HepG2 (cell line): Measurements from ENCODE around the gene STAT6. TPM values are rescaled to one million over a fixed set of nuclear protein-coding genes. Genes with fewer than 3 reads are reported as not detected.
A peak's percentile ranks its signal among the peaks of the same experiment; 100 is the strongest.

ENCODE experiments used
- DNMT3B ChIP-seq: conservative IDR thresholded peaks from 2 replicates; pipeline ENCODE4 v1.6.1; 2016; ENCODE audit warnings: missing biosample characterization, control low read depth
- GATAD1 ChIP-seq: IDR thresholded peaks from 2 replicates; pipeline ENCODE4 v1.6.1; 2016; ENCODE audit warnings: missing genetic modification reagents, missing compliant biosample characterization
- GTF3A ChIP-seq: sonication (generic); formaldehyde crosslinking; conservative IDR thresholded peaks from 2 replicates; pipeline ENCODE4 v1.4.0; 2020; ENCODE audit warnings: mild to moderate bottlenecking, missing genetic modification reagents
- HHEX ChIP-seq: IDR thresholded peaks from 2 replicates; pipeline ENCODE4 v1.6.1; 2016; ENCODE audit warnings: control low read depth
- HMG20A ChIP-seq: IDR thresholded peaks from 2 replicates; pipeline ENCODE4 v1.6.1; 2016; ENCODE audit warnings: borderline replicate concordance
- JUNB ChIP-seq: sonication (generic); formaldehyde crosslinking; IDR thresholded peaks from 2 replicates; pipeline ENCODE4 v1.8.0; 2022; ENCODE audit warnings: missing genetic modification reagents, mild to moderate bottlenecking, borderline replicate concordance
- MIER3 ChIP-seq: IDR thresholded peaks from 2 replicates; pipeline ENCODE4 v1.6.1; 2016; ENCODE audit warnings: missing compliant biosample characterization, borderline replicate concordance
- MTA1 ChIP-seq: sonication (generic); formaldehyde crosslinking; IDR thresholded peaks from 2 replicates; pipeline ENCODE4 v1.4.0; 2020; ENCODE audit warnings: missing genetic modification reagents, mild to moderate bottlenecking, borderline replicate concordance
- NBN ChIP-seq: fragments of 450-650 bp; conservative IDR thresholded peaks from 2 replicates; pipeline ENCODE4 v1.6.1; 2017
- NFE2 ChIP-seq: sonication (generic); formaldehyde crosslinking; IDR thresholded peaks from 2 replicates; pipeline ENCODE4 v1.4.0; 2020; ENCODE audit warnings: missing genetic modification reagents
- NR2F6 ChIP-seq, 2 experiments: IDR thresholded peaks; 2 replicates each; pipeline ENCODE4 v1.6.1; 2016; ENCODE audit warnings: antibody characterized with exemption in 1 of 2, mild to moderate bottlenecking in 1 of 2
- PRMT3 ChIP-seq: sonication (generic); formaldehyde crosslinking; IDR thresholded peaks from 2 replicates; pipeline ENCODE4 v1.8.1; 2022; ENCODE audit warnings: low read depth, mild to moderate bottlenecking, moderate library complexity, missing genetic modification reagents, borderline replicate concordance
- RELA ChIP-seq: sonication (generic); formaldehyde crosslinking; IDR thresholded peaks from 2 replicates; pipeline ENCODE4 v1.4.0; 2020; ENCODE audit warnings: missing genetic modification reagents
- SRY ChIP-seq: sonication (generic); formaldehyde crosslinking; IDR thresholded peaks from 2 replicates; pipeline ENCODE4 v1.8.0; 2022; ENCODE audit warnings: mild to moderate bottlenecking, missing genetic modification reagents
- WIZ ChIP-seq: sonication (generic); formaldehyde crosslinking; IDR thresholded peaks from 2 replicates; pipeline ENCODE4 v1.5.1; 2020; ENCODE audit warnings: mild to moderate bottlenecking, missing genetic modification reagents
- ZKSCAN1 ChIP-seq: fragments of 150-350 bp; IDR thresholded peaks from 2 replicates; pipeline ENCODE4 v1.6.1; 2014; ENCODE audit warnings: low read length
- ZMYM3 ChIP-seq: sonication (generic); formaldehyde crosslinking; IDR thresholded peaks from 2 replicates; pipeline ENCODE4 v1.5.1; 2020; ENCODE audit warnings: mild to moderate bottlenecking, missing genetic modification reagents
- ZNF234 ChIP-seq: sonication (generic); formaldehyde crosslinking; conservative IDR thresholded peaks from 2 replicates; pipeline ENCODE4 v1.5.1; 2020; ENCODE audit warnings: mild to moderate bottlenecking, missing genetic modification reagents
- ZNF335 ChIP-seq: sonication (generic); formaldehyde crosslinking; IDR thresholded peaks from 2 replicates; pipeline ENCODE4 v1.4.0; 2020; ENCODE audit warnings: missing genetic modification reagents
- ZNF543 ChIP-seq: sonication (generic); formaldehyde crosslinking; IDR thresholded peaks from 2 replicates; pipeline ENCODE4 v1.4.0; 2020; ENCODE audit warnings: mild to moderate bottlenecking, missing genetic modification reagents
- ZSCAN21 ChIP-seq: sonication (generic); formaldehyde crosslinking; IDR thresholded peaks from 2 replicates; pipeline ENCODE4 v1.8.0; 2022; ENCODE audit warnings: mild to moderate bottlenecking, missing genetic modification reagents, moderate library complexity, borderline replicate concordance
- polyA plus RNA-seq, 8 experiments: library from polyadenylated mRNA; depleted of rRNA in 3 of 8; stranded (reverse) in 7 of 8; unstranded in 1 of 8; fragments of >200 nt; fragmentation: Illumina TruSeq in 4 of 8; extraction: Trizol in 4 of 8; gene quantifications; 2 replicates each; pipeline versions ENCODE4 v1.2.1 to v1.2.3, GENCODE V29; 2011 to 2016; ENCODE audit warnings: low read depth in 4 of 8, missing spikeins in 1 of 8, mixed read lengths in 1 of 8; ENCODE audit not compliant: insufficient read depth in 1 of 8
- total RNA-seq, 5 experiments: library from RNA; depleted of rRNA; stranded (reverse); fragments of >200 nt; fragmentation: Illumina TruSeq; extraction: Trizol; gene quantifications; 2 replicates each; pipeline ENCODE4 v1.2.3, GENCODE V29; 2016; ENCODE audit warnings: low read depth in 1 of 5
- TF ChIP-seq, protein P1 (sequence below), 2 experiments: IDR thresholded peaks; 2 replicates each; pipeline ENCODE4 v1.6.1; 2011 to 2012; ENCODE audit warnings: low read length in 2 of 2, borderline replicate concordance in 1 of 2, low read depth in 1 of 2, mild to moderate bottlenecking in 1 of 2, moderate library complexity in 1 of 2
- TF ChIP-seq, protein P2 (sequence below): sonication (generic); formaldehyde crosslinking; IDR thresholded peaks from 2 replicates; pipeline ENCODE4 v1.5.0; 2020; ENCODE audit warnings: mild to moderate bottlenecking, missing genetic modification reagents
- TF ChIP-seq, protein P3 (sequence below): sonication (generic); formaldehyde crosslinking; IDR thresholded peaks from 2 replicates; pipeline ENCODE4 v1.8.0; 2022; ENCODE audit warnings: mild to moderate bottlenecking, missing genetic modification reagents

The STAT6 gene
- total and polyA plus RNA-seq, 2 of the 13 experiments (the other 11 are each of a cell fraction or from before 2014, with no cell fraction given): 28.0 to 62.2 TPM

DNA sequence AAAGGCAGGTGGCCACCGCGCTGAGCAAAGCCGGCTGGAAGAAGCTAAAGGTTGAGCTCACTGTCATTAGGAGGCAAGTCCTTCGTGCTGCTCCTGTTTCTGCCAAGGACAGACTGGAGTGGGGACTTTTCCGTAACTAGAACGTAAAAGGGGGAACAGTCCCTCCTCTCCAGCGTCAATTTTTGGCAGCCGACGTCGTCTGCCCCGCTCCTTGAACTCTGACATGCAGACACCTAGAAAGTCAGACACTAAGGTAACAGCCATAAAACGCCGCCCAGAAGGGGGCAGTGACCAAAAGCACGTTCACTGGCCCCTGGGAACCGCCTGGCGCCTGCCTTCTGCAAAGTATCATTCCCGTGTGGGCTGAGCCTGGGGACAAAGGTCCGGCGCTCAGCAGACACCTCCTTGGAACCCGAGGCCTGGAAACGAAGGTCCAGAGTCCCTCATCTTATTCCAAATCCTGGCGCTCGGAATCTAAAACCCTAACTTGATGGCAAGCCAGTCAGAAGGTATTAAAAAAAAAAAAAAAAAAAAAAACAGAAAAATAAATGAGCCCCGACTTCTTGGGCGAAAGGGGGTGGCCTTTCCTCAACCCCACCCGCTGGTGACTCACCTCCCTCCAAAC is 16.1 kb upstream of the STAT6 start (continued):
- no peak for TF ChIP-seq NR2F6 (IDR thresholded peaks at IDR 0.05)
- peak; percentile 51; the same call in 1 of the 2 replicates for TF ChIP-seq NR2F6 (CRISPR knock-in tag; IDR thresholded peaks at IDR 0.05)
- no peak for TF ChIP-seq SRY (CRISPR knock-in tag)
- TF ChIP-seq PRMT3 (CRISPR knock-in tag): no peak
- no peak for TF ChIP-seq NFE2 (CRISPR knock-in tag)
- TF ChIP-seq ZNF234 (CRISPR knock-in tag): no peak
- no peak; the same call in 1 of the 2 replicates for TF ChIP-seq ZMYM3
- TF ChIP-seq HHEX: no peak
- no peak for TF ChIP-seq ZSCAN21
- peak; percentile 80; the same call in 1 of the 2 replicates for TF ChIP-seq ZNF335
- TF ChIP-seq, protein P1, sequence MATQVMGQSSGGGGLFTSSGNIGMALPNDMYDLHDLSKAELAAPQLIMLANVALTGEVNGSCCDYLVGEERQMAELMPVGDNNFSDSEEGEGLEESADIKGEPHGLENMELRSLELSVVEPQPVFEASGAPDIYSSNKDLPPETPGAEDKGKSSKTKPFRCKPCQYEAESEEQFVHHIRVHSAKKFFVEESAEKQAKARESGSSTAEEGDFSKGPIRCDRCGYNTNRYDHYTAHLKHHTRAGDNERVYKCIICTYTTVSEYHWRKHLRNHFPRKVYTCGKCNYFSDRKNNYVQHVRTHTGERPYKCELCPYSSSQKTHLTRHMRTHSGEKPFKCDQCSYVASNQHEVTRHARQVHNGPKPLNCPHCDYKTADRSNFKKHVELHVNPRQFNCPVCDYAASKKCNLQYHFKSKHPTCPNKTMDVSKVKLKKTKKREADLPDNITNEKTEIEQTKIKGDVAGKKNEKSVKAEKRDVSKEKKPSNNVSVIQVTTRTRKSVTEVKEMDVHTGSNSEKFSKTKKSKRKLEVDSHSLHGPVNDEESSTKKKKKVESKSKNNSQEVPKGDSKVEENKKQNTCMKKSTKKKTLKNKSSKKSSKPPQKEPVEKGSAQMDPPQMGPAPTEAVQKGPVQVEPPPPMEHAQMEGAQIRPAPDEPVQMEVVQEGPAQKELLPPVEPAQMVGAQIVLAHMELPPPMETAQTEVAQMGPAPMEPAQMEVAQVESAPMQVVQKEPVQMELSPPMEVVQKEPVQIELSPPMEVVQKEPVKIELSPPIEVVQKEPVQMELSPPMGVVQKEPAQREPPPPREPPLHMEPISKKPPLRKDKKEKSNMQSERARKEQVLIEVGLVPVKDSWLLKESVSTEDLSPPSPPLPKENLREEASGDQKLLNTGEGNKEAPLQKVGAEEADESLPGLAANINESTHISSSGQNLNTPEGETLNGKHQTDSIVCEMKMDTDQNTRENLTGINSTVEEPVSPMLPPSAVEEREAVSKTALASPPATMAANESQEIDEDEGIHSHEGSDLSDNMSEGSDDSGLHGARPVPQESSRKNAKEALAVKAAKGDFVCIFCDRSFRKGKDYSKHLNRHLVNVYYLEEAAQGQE (IDR thresholded peaks at IDR 0.05; ENCODE audit: borderline replicate concordance in 1 of 2, low read depth in 1 of 2, low read length in 2 of 2): no peak
- TF ChIP-seq, protein P2, sequence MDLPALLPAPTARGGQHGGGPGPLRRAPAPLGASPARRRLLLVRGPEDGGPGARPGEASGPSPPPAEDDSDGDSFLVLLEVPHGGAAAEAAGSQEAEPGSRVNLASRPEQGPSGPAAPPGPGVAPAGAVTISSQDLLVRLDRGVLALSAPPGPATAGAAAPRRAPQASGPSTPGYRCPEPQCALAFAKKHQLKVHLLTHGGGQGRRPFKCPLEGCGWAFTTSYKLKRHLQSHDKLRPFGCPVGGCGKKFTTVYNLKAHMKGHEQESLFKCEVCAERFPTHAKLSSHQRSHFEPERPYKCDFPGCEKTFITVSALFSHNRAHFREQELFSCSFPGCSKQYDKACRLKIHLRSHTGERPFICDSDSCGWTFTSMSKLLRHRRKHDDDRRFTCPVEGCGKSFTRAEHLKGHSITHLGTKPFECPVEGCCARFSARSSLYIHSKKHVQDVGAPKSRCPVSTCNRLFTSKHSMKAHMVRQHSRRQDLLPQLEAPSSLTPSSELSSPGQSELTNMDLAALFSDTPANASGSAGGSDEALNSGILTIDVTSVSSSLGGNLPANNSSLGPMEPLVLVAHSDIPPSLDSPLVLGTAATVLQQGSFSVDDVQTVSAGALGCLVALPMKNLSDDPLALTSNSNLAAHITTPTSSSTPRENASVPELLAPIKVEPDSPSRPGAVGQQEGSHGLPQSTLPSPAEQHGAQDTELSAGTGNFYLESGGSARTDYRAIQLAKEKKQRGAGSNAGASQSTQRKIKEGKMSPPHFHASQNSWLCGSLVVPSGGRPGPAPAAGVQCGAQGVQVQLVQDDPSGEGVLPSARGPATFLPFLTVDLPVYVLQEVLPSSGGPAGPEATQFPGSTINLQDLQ (CRISPR knock-in tag): 0 out of 2 replicates have a peak, but pooled peaks have one; percentile 26
- TF ChIP-seq NBN: no peak
- TF ChIP-seq DNMT3B (CRISPR knock-in tag): no peak
- TF ChIP-seq ZNF543 (CRISPR knock-in tag): no peak
- TF ChIP-seq ZKSCAN1: no peak
- 0 out of 2 replicates have a peak, but pooled peaks have one; percentile 12 for TF ChIP-seq RELA (CRISPR knock-in tag)
- no peak for TF ChIP-seq MTA1 (CRISPR knock-in tag)
- TF ChIP-seq GTF3A (CRISPR knock-in tag): no peak
- TF ChIP-seq MIER3: peak; percentile 21; the same call in 1 of the 2 replicates
- TF ChIP-seq JUNB: no peak
- 0 out of 2 replicates have a peak, but pooled peaks have one; percentile 33 for TF ChIP-seq HMG20A
- no peak for TF ChIP-seq WIZ
- TF ChIP-seq, protein P3, sequence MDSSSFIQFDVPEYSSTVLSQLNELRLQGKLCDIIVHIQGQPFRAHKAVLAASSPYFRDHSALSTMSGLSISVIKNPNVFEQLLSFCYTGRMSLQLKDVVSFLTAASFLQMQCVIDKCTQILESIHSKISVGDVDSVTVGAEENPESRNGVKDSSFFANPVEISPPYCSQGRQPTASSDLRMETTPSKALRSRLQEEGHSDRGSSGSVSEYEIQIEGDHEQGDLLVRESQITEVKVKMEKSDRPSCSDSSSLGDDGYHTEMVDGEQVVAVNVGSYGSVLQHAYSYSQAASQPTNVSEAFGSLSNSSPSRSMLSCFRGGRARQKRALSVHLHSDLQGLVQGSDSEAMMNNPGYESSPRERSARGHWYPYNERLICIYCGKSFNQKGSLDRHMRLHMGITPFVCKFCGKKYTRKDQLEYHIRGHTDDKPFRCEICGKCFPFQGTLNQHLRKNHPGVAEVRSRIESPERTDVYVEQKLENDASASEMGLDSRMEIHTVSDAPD (CRISPR knock-in tag): peak; percentile 77; the same call in 1 of the 2 replicates
- 0 out of 2 replicates have a peak, but pooled peaks have one; percentile 16 for TF ChIP-seq GATAD1
